NCI-H1694 treated with DMSO at 0.1 percent for 48 hours (cell line): ENCODE results near the gene CBS.
A peak's percentile ranks its signal among the peaks of the same experiment; 100 is the strongest.
"Not testable (repeated sequence)": the region's sequence is repeated elsewhere in the genome, so short reads cannot be mapped to it uniquely, and the experiment has no call there.

Source experiments
- DNase-seq: peaks from one replicate; lab custom pipeline; 2025; lab: John Stamatoyannopoulos, UW

CBS gene

GRCh38 chr21:43068065-43068464, 7.6 kb downstream of the CBS start:
- not testable (repeated sequence) for DNase-seq

DNA sequence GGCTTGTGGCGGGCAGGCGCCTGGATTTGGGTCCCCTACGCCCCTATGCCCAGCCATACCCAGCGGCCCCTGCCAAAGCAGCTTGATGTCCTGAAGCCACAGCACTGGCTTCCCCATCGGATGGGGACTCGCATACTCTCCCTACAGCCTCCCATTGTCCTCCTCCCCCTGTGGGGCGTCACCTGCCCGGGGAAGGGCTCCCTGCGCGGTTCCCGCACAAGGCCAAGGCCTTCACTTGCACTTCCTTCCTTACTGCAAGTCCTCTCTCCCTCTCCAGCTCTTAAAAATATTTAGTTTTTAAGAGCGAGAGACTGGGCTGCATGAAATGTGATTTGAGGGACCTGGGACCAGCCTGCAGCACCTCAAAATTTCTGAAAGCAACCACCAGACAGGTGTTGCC, 8.9 kb downstream of the CBS start:
- not testable (repeated sequence) for DNase-seq

GRCh38 chr21:43065991-43066390, 9.6 kb downstream of the CBS start:
- not testable (repeated sequence) for DNase-seq

GRCh38 chr21:43064265-43064917, 11.2 kb downstream of the CBS start:
- not testable (repeated sequence) for DNase-seq

DNA sequence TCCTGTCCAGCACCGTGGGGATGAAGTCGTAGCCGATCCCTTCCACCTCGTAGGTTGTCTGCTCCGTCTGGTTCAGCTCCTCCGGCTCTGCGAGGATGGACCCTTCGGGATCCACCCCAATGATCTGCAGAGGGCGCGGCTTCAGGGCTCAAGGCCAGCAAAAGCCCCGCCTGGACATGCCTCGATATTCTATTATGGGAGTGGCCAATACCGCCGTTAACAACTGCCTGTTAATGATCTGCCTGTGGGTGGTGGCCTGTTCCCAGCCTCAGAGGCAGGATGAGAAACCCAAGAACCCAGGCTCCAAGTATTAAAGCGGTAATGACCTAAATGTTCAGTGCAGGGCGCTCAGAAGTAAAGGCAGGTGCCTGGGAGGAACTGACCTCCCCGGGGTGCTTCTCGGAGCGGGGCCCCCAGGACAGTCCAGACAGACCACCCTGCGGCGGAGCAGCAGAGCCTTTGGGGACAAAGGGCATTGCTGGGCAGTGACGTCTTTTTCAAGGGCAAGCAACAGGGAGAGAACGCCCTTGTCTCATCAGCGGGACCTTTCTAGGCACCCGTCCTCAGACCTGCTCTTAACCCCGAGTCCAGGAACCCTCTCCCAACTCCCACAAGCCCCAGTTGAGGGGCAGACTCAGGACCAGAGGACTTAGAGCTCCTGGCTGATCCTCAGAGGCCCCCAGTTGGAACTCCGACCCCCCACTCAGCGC, 12.5 kb downstream of the CBS start:
- DNase-seq, result not testable (repeated sequence)

DNA sequence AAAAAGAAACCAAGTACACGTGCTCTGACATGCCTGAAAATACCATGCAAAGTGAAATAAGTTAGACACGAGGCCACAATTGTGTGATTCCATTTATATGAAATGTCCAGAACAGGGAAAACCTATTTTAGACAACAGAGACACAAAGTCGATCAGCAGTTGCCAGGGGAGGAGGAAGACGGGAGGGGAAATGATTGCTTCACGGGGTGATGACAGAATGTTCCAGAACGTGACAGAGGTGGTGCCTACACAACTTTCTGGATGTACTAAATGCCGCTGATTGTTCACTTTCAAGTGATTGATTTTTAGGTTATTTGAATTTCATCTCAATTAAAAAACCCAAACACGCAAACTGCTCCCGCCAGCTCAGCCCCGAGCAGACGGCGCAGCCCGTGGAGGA, 22.5 kb downstream of the CBS start:
- DNase-seq, result not testable (repeated sequence)

GRCh38 chr21:43045876-43046821, 29.5 kb downstream of the CBS start:
- not testable (repeated sequence) for DNase-seq

- not testable (repeated sequence) for DNase-seq
These were observed 30.3 kb downstream of the CBS start for GRCh38 chr21:43045165-43045875.

GRCh38 chr21:43044547-43044946, 31.1 kb downstream of the CBS start:
- DNase-seq, result not testable (repeated sequence)

DNA sequence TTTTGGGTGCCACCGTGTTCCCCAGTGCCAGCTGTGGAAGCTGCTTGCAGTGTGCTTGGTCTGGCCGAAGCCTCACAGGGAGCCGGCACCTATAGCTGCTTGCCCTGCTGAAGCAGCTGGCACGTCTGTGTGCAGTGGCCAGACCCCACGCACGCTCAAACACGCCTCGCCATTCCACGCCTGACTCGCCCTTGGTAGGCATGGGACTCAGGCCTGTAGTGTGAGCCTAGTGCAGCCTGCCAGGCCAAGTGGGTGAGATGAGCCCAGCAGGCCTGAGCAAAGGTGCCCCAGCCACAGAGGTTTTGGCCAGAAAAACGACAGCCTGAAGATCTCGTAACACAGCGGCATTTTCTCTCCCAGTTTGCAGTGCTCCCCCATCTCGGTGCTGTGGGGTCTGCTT, 32.3 kb downstream of the CBS start:
- DNase-seq, result peak; percentile 18

GRCh38 chr21:43042169-43042568, 33.5 kb downstream of the CBS start:
- not testable (repeated sequence) for DNase-seq

GRCh38 chr21:43038659-43039044, 37.0 kb downstream of the CBS start:
- not testable (repeated sequence) for DNase-seq

DNA sequence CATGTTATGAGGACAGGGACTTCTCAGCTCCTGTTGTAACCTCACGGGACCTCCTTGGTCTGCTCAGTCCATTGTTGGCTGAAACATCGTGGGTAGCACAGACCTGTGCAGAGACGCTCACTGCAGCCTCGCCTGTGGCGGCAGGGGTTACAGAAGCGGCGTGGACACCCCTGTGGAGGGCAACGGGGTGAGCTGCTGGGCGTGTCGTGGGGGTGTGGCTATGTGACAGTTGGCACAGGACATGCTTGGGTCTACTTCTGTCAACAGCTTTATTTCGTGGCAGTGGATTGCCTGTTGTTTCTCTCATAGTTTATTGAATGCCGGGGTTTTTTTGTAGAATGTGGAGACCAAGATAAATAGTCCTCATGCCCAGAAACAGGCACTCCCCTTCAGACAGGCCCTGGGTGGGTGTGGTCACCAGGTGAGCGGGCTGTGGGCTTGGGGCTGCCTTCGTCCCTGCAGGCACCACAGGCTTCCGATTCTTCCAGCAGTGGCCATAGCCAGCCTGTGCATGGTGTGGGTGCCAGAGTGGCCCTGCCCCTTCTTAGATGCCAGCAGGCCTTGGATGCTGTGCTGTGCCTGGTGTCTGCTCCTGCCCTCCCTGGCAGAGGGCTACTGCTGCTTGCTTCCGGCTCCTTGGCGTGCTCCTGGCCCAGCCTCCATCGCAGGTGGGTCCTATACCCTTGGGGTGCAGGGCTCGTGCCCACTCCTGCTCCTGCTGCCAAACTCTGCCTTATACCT, 37.5 kb downstream of the CBS start:
- DNase-seq, result not testable (repeated sequence)

- not testable (repeated sequence) for DNase-seq
These were observed 38.7 kb downstream of the CBS start for GRCh38 chr21:43036889-43037288.

- DNase-seq, result no peak
These were observed 40.8 kb downstream of the CBS start for GRCh38 chr21:43034826-43035225.

GRCh38 chr21:43034101-43034500, 41.5 kb downstream of the CBS start:
- no peak for DNase-seq

GRCh38 chr21:43031121-43031619, 44.5 kb downstream of the CBS start:
- no peak for DNase-seq

DNA sequence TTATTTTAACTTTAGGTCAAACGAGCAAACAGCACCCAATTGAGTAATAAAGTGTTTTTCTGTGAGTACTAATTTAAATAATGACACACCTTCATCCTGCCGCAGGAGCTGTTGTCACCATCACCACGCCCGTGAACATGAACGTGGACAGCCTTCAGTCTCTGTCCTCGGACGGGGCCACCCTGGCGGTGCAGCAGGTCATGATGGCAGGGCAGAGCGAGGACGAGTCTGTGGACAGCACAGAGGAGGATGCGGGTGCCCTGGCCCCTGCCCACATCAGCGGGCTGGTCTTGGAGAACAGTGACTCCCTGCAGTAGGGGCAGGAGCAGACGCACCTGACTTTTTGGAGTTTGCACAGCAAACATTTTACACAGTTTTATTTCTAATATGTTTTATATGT, 45.9 kb downstream of the CBS start:
- no peak for DNase-seq

GRCh38 chr21:43027846-43028731, 47.5 kb downstream of the CBS start:
- DNase-seq, result no peak

- no peak for DNase-seq
These were observed 49.9 kb downstream of the CBS start for GRCh38 chr21:43025636-43026180.
